ENCODE measurements around the gene ARHGEF6.

DNA sequence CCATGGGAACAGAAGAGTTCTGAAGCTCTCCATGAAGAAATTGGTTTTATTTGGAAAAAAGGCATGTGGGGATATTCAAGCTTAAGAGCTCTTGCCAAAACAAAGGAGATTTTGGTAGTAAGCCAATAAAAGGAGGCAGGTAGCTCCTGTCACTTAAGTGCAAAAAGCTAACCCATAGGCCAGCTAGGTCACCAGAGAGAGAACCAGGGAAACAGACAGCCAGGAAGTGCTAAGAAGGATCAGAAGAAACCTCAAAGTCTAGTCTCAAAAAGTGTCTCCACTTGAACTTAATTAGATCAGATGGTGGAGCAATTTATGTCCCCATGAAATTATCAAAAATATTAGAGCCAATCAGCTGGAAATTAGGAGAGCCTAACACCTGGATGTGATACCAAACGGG is 83.6 kb downstream of the ARHGEF6 start:
- TF ChIP-seq, protein P1, sequence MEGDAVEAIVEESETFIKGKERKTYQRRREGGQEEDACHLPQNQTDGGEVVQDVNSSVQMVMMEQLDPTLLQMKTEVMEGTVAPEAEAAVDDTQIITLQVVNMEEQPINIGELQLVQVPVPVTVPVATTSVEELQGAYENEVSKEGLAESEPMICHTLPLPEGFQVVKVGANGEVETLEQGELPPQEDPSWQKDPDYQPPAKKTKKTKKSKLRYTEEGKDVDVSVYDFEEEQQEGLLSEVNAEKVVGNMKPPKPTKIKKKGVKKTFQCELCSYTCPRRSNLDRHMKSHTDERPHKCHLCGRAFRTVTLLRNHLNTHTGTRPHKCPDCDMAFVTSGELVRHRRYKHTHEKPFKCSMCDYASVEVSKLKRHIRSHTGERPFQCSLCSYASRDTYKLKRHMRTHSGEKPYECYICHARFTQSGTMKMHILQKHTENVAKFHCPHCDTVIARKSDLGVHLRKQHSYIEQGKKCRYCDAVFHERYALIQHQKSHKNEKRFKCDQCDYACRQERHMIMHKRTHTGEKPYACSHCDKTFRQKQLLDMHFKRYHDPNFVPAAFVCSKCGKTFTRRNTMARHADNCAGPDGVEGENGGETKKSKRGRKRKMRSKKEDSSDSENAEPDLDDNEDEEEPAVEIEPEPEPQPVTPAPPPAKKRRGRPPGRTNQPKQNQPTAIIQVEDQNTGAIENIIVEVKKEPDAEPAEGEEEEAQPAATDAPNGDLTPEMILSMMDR (IDR thresholded peaks at IDR 0.05; ENCODE audit: low read depth, low read length, poor library complexity, severe bottlenecking), result no peak
- no peak for TF ChIP-seq EZH2phosphoT487 (IDR thresholded peaks at IDR 0.05; ENCODE audit: borderline replicate concordance, low read length)
